Measurements from ENCODE around the gene PBX2.
"Not testable (repeated sequence)": the region's sequence is repeated elsewhere in the genome, so short reads cannot be mapped to it uniquely, and the experiment has no call there.

PBX2 gene

GRCh38 chr6:32151863-32152768 is 37.9 kb downstream of the PBX2 start, which contains the start of gene PRRT1:
Gene PRRT1, minus strand, starts transcription at chr6:32151939. Its CDS starts 112 bp downstream, at chr6:32151827.
- in situ Hi-C loops (cut with HindIII; ENCODE audit: low sequenced_read_pairs), result no loop called here

- in situ Hi-C loops (cut with HindIII; ENCODE audit: low sequenced_read_pairs), result no loop called here
These were observed 38.7 kb downstream of the PBX2 start for GRCh38 chr6:32151181-32151862.

- in situ Hi-C loops (cut with HindIII; ENCODE audit: low sequenced_read_pairs), result no loop called here
These were observed 39.8 kb downstream of the PBX2 start for GRCh38 chr6:32149932-32150870.

- in situ Hi-C loops (cut with HindIII; ENCODE audit: low sequenced_read_pairs), result no loop called here
These were observed 40.8 kb downstream of the PBX2 start for GRCh38 chr6:32149092-32149755.

GRCh38 chr6:32148289-32149091 is 41.5 kb downstream of the PBX2 start:
- in situ Hi-C loops (cut with HindIII; ENCODE audit: low sequenced_read_pairs), result no loop called here

GRCh38 chr6:32147401-32148132 is 42.4 kb downstream of the PBX2 start:
- in situ Hi-C loops (cut with HindIII; ENCODE audit: low sequenced_read_pairs), result no loop called here

GRCh38 chr6:32146687-32147086 is 43.3 kb downstream of the PBX2 start:
- in situ Hi-C loops (cut with HindIII; ENCODE audit: low sequenced_read_pairs), result no loop called here

- in situ Hi-C loops (cut with HindIII; ENCODE audit: low sequenced_read_pairs), result no loop called here
These were observed 43.7 kb downstream of the PBX2 start for GRCh38 chr6:32146287-32146686.

GRCh38 chr6:32144238-32144637 is 45.8 kb downstream of the PBX2 start:
- in situ Hi-C loops (cut with HindIII; ENCODE audit: low sequenced_read_pairs), result not testable (repeated sequence)

GRCh38 chr6:32140420-32141046 is 49.5 kb downstream of the PBX2 start:
- in situ Hi-C loops (cut with HindIII; ENCODE audit: low sequenced_read_pairs), result no loop called here

- in situ Hi-C loops (cut with HindIII; ENCODE audit: low sequenced_read_pairs), result no loop called here
These were observed 50.4 kb downstream of the PBX2 start for GRCh38 chr6:32139590-32139989.

GRCh38 chr6:32137454-32137853 is 52.5 kb downstream of the PBX2 start:
- in situ Hi-C loops (cut with HindIII; ENCODE audit: low sequenced_read_pairs), result no loop called here
